Caco-2 (cell line): ENCODE results near the gene MBD5. TPM values are rescaled to one million over a fixed set of nuclear protein-coding genes. Genes with fewer than 3 reads are reported as not detected.

Experiments
- BruUV-seq: library from RNA; stranded (reverse); fragments of 400-500 nt; replicated peaks from 2 replicates; lab custom pipeline; 2021; lab: Mats Ljungman, UMichigan
- CTCF ChIA-PET: fragments of 300-600 bp; sonication (Branson Sonifier 250); formaldehyde crosslinking; loops from one replicate; lab custom pipeline; 2022; ENCODE audit warnings: antibody characterized with exemption; lab: Charles Lee
- POLR2A ChIA-PET: fragments of 300-600 bp; sonication (Branson Sonifier 250); formaldehyde crosslinking; loops from one replicate; lab custom pipeline; 2022; ENCODE audit warnings: antibody characterized with exemption; lab: Charles Lee
- DNase-seq, 2 experiments: peaks; one replicate each; pipeline versions ENCODE4 v3.0.0 to v3.0.0-alpha.2; 2020 to 2022
- H3K27me3 ChIP-seq: replicated peaks from 2 replicates; pipeline ENCODE4 v1.6.0; 2011; ENCODE audit warnings: low read length; ENCODE audit not compliant: control insufficient read depth, insufficient read depth
- H3K36me3 ChIP-seq: 2 replicates; pipeline ENCODE4 v1.5.1; 2011; ENCODE audit warnings: low read length; ENCODE audit not compliant: control insufficient read depth, insufficient read depth
- H3K4me1 ChIP-seq: fragments of 250-450 bp; sonication (Bioruptor Pico); 2 replicates; pipeline ENCODE4 v1.5.1; 2020; ENCODE audit warnings: mild to moderate bottlenecking
- H3K4me3 ChIP-seq: 2 replicates; pipeline ENCODE4 v1.5.1; 2011; ENCODE audit warnings: low read depth, mild to moderate bottlenecking, control low read depth, low read length
- H3K9me3 ChIP-seq: fragments of 250-450 bp; sonication (Bioruptor Pico); 2 replicates; pipeline ENCODE4 v1.5.1; 2020; ENCODE audit warnings: mild to moderate bottlenecking, moderate library complexity
- H3K27ac Mint-ChIP-seq: one replicate; pipeline ENCODE4 v1.8.0; 2022; ENCODE audit warnings: mixed read lengths; ENCODE audit not compliant: unreplicated experiment
- H3K27me3 Mint-ChIP-seq: one replicate; pipeline ENCODE4 v1.8.0; 2022; ENCODE audit warnings: mixed read lengths; ENCODE audit not compliant: insufficient read depth, unreplicated experiment
- H3K36me3 Mint-ChIP-seq: one replicate; pipeline ENCODE4 v1.8.0; 2022; ENCODE audit warnings: mild to moderate bottlenecking, mixed read lengths; ENCODE audit not compliant: insufficient read depth, unreplicated experiment
- H3K4me1 Mint-ChIP-seq: one replicate; pipeline ENCODE4 v1.8.0; 2022; ENCODE audit warnings: low read depth, mixed read lengths; ENCODE audit not compliant: unreplicated experiment
- H3K4me3 Mint-ChIP-seq: one replicate; pipeline ENCODE4 v1.8.0; 2022; ENCODE audit warnings: mild to moderate bottlenecking, moderate library complexity, mixed read lengths; ENCODE audit not compliant: unreplicated experiment
- H3K9me3 Mint-ChIP-seq: one replicate; pipeline ENCODE4 v1.8.0; 2022; ENCODE audit warnings: mixed read lengths; ENCODE audit not compliant: unreplicated experiment
- intact Hi-C: fragments of 100-400 bp; cut with micrococcal nuclease; formaldehyde crosslinking; loops from one replicate; pipeline ENCODE4 v1.10.0; 2022; ENCODE audit not compliant: unreplicated experiment
- total RNA-seq: library from RNA; stranded (reverse); gene quantifications from 2 replicates; pipeline ENCODE4 v1.2.3, GENCODE V29; 2022
- TF ChIP-seq, protein P1 (sequence below), 2 experiments: fragments of 200-600 bp in 1 of 2; IDR thresholded peaks; 1 replicate in 1 of 2; 2 replicates in 1 of 2; pipeline versions ENCODE4 v1.5.1 to v1.8.0; 2011 to 2022; ENCODE audit warnings: antibody characterized with exemption in 1 of 2, control low read depth in 1 of 2, inconsistent platforms in 1 of 2, low read depth in 1 of 2, low read length in 1 of 2, mild to moderate bottlenecking in 1 of 2, moderate library complexity in 1 of 2; ENCODE audit not compliant: insufficient read depth in 1 of 2, severe bottlenecking in 1 of 2, unreplicated experiment in 1 of 2

MBD5 gene
- total RNA-seq, 1 experiment from 2014 or later = 23.7 TPM

GRCh38 chr2:148234143-148234542 is 213.3 kb downstream of the MBD5 start:
- peaks cover 10% of the 10 kb centered on the region for H3K4me1 Mint-ChIP-seq
- Histone ChIP-seq H3K9me3 (no peaks in the 10 kb centered on the region), H3K36me3 (no peaks in the 10 kb centered on the region), H3K27me3 (no peaks in the 10 kb centered on the region), H3K4me1 (peaks cover 11% of the 10 kb centered on the region; the same call in 1 of the 2 replicates), H3K4me3 (no peak overlapping the region)
- TF ChIP-seq, protein P1, sequence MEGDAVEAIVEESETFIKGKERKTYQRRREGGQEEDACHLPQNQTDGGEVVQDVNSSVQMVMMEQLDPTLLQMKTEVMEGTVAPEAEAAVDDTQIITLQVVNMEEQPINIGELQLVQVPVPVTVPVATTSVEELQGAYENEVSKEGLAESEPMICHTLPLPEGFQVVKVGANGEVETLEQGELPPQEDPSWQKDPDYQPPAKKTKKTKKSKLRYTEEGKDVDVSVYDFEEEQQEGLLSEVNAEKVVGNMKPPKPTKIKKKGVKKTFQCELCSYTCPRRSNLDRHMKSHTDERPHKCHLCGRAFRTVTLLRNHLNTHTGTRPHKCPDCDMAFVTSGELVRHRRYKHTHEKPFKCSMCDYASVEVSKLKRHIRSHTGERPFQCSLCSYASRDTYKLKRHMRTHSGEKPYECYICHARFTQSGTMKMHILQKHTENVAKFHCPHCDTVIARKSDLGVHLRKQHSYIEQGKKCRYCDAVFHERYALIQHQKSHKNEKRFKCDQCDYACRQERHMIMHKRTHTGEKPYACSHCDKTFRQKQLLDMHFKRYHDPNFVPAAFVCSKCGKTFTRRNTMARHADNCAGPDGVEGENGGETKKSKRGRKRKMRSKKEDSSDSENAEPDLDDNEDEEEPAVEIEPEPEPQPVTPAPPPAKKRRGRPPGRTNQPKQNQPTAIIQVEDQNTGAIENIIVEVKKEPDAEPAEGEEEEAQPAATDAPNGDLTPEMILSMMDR (IDR thresholded peaks at IDR 0.05; ENCODE audit: insufficient read depth in 1 of 2, low read depth in 1 of 2, low read length in 1 of 2, severe bottlenecking in 1 of 2, unreplicated experiment in 1 of 2) = no peak
- POLR2A ChIA-PET = no interaction called here
- no peak overlapping the region for H3K4me3 Mint-ChIP-seq
- H3K27me3 Mint-ChIP-seq = no peaks in the 10 kb centered on the region
- intact Hi-C loops = no loop called here
- DNase-seq = no peak
- H3K27ac Mint-ChIP-seq = no peak overlapping the region
- BruUV-seq = no TSS peak
- H3K9me3 Mint-ChIP-seq = peaks cover 24% of the 10 kb centered on the region
- H3K36me3 Mint-ChIP-seq = no peaks in the 10 kb centered on the region
- CTCF ChIA-PET = no interaction called here

DNA sequence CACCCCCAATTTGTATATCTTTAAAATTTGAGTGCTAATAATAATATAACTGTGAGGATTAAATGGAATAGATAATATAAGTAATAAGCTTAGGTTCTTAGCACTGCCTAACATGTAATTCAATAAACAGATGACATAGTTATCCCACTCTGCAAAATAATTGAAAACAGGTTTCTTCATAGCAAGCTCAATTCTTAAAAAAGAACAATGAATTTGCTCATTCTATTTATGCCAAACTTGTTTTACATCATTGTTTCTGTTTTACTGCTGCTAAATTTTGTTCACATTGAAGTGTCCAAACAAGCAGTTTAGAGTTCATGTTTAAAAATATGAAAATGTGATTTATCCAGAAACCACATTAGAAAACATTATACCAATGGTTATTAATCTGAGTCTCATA is 217.0 kb downstream of the MBD5 start:
- H3K4me3 Mint-ChIP-seq = no peak overlapping the region
- no TSS peak for BruUV-seq
- no peak overlapping the region for H3K27ac Mint-ChIP-seq
- no peaks in the 10 kb centered on the region for H3K36me3 ChIP-seq
- H3K27me3 ChIP-seq = no peaks in the 10 kb centered on the region
- H3K27me3 Mint-ChIP-seq = no peaks in the 10 kb centered on the region
- POLR2A ChIA-PET = no interaction called here
- H3K9me3 Mint-ChIP-seq = peaks cover 26% of the 10 kb centered on the region
- H3K4me1 ChIP-seq = no peaks in the 10 kb centered on the region
- H3K9me3 ChIP-seq = no peaks in the 10 kb centered on the region; the same call in 1 of the 2 replicates
- TF ChIP-seq, protein P1 (IDR thresholded peaks at IDR 0.05; ENCODE audit: insufficient read depth in 1 of 2, low read depth in 1 of 2, low read length in 1 of 2, severe bottlenecking in 1 of 2, unreplicated experiment in 1 of 2) = no peak
- no peaks in the 10 kb centered on the region for H3K36me3 Mint-ChIP-seq
- no peak for DNase-seq
- CTCF ChIA-PET = no interaction called here
- intact Hi-C loops = no loop called here
- no peak overlapping the region for H3K4me3 ChIP-seq
- no peaks in the 10 kb centered on the region for H3K4me1 Mint-ChIP-seq

GRCh38 chr2:148238561-148238960 is 217.7 kb downstream of the MBD5 start:
- DNase-seq = no peak
- CTCF ChIA-PET = no interaction called here
- Mint-ChIP-seq H3K9me3 (peaks cover 26% of the 10 kb centered on the region), H3K36me3 (no peaks in the 10 kb centered on the region), H3K4me1 (no peaks in the 10 kb centered on the region), H3K4me3 (no peak overlapping the region), H3K27me3 (no peaks in the 10 kb centered on the region), H3K27ac (no peak overlapping the region)
- Histone ChIP-seq H3K36me3 (no peaks in the 10 kb centered on the region), H3K4me1 (no peaks in the 10 kb centered on the region), H3K27me3 (no peaks in the 10 kb centered on the region), H3K4me3 (no peak overlapping the region), H3K9me3 (no peaks in the 10 kb centered on the region; the same call in 1 of the 2 replicates)
- intact Hi-C loops = no loop called here
- POLR2A ChIA-PET = no interaction called here
- no TSS peak for BruUV-seq
- TF ChIP-seq, protein P1 (IDR thresholded peaks at IDR 0.05; ENCODE audit: insufficient read depth in 1 of 2, low read depth in 1 of 2, low read length in 1 of 2, severe bottlenecking in 1 of 2, unreplicated experiment in 1 of 2) = no peak
